Measurements from ENCODE around the gene RAB40C. TPM values are rescaled to one million over a fixed set of nuclear protein-coding genes. Genes with fewer than 3 reads are reported as not detected.

RAB40C gene
- total RNA-seq, 2 donors from 2014 or later: 11.1 to 13.5 TPM

DNA sequence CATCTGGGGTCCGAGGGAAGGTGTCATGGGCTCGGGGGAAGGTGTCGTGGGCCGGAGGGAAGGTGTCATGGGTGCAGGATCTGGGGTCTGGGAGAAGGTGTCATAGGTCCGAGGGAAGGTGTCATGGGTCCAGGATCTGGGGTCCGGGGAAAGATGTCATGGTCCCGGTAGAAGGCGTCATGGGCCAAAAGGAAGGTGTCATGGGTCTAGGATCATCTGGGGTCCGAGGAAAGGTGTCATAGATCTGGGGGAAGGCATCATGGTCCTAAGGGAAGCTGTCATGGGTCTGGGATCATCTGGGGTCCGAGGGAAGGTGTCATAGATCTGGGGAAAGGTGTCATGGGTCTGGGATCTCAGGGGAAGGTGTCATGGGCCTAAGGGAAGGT lies 942 bp downstream of the RAB40C start:
- H3K4me1 ChIP-seq: peaks cover 0 to 50% of the 10 kb centered on the region in 2 donors
- H3K4me3 ChIP-seq: peak overlapping the region; percentile 78 to 92
- H3K27ac ChIP-seq: peak overlapping the region in 1 of 2 donors; percentile 79
- TF ChIP-seq, protein P1, sequence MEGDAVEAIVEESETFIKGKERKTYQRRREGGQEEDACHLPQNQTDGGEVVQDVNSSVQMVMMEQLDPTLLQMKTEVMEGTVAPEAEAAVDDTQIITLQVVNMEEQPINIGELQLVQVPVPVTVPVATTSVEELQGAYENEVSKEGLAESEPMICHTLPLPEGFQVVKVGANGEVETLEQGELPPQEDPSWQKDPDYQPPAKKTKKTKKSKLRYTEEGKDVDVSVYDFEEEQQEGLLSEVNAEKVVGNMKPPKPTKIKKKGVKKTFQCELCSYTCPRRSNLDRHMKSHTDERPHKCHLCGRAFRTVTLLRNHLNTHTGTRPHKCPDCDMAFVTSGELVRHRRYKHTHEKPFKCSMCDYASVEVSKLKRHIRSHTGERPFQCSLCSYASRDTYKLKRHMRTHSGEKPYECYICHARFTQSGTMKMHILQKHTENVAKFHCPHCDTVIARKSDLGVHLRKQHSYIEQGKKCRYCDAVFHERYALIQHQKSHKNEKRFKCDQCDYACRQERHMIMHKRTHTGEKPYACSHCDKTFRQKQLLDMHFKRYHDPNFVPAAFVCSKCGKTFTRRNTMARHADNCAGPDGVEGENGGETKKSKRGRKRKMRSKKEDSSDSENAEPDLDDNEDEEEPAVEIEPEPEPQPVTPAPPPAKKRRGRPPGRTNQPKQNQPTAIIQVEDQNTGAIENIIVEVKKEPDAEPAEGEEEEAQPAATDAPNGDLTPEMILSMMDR (IDR thresholded peaks at IDR 0.05): no peak
- DNase-seq (ENCODE audit: low spot score): no peak
- no peaks in the 10 kb centered on the region for H3K36me3 ChIP-seq
- H3K9me3 ChIP-seq: no peaks in the 10 kb centered on the region
- H3K27me3 ChIP-seq: no peaks in the 10 kb centered on the region

DNA sequence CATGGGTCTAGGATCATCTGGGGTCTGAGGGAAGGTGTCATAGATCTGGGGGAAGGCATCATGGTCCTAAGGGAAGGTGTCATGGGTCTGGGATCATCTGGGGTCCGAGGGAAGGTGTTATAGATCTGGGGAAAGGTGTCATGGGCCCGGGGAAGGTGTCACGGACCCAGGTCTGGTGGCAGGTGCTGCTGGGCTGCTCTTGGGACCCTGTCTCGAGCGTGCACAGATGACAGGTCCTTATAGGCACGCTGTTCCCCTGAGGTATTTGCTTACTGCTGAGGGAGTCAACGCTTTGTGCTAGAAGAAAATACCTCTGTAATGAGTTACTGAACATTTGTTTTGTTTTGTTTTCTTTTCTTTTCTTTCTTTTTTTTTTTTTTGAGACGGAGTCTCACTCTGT lies 1.4 kb downstream of the RAB40C start:
- DNase-seq (ENCODE audit: low spot score): no peak
- peak overlapping the region; percentile 78 to 92 for H3K4me3 ChIP-seq

DNA sequence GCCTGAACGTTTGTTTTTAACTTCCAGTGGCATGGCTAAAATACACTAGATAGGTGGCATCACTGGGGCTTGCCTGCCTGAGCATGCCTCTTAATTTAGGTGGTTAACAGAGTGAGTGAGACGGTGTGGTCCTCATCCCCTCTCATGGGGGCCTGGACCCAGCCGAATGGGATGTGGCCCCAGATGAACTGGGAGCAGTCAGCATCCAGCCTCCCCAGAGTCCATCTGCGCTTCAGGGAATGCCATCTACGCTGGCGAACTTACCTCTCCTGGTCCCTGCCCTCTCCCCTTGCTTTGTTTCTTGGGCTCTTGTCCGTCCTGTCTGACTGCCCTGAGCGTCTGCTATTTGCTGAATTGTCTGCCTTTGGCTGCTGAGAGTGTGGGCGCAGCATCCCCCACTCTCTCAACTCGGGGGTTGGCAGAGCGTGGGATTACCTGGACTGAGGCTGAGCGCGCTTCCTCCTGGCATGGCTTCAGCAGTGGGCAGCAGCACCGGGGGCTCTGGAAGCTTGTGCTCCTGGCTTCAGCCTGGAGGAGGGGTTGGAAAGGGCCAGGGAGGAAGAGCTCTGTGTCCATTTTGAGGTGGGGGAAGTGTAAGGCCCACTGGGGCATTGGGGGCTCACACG lies 2.1 kb downstream of the RAB40C start:
- H3K36me3 ChIP-seq: no peaks in the 10 kb centered on the region
- H3K4me3 ChIP-seq: no peak overlapping the region
- no peaks in the 10 kb centered on the region for H3K9me3 ChIP-seq
- H3K27ac ChIP-seq: no peak overlapping the region
- no peaks in the 10 kb centered on the region for H3K27me3 ChIP-seq
- H3K4me1 ChIP-seq: peaks cover 0 to 40% of the 10 kb centered on the region in 2 donors
- no peak for DNase-seq (ENCODE audit: low spot score)
- TF ChIP-seq, protein P1 (IDR thresholded peaks at IDR 0.05): no peak

More for the DNA sequence above, 1.4 kb downstream of the RAB40C start:
- Histone ChIP-seq H3K27me3 (no peaks in the 10 kb centered on the region), H3K4me1 (peaks cover 0 to 48% of the 10 kb centered on the region in 2 donors), H3K27ac (no peak overlapping the region), H3K36me3 (no peaks in the 10 kb centered on the region), H3K9me3 (no peaks in the 10 kb centered on the region)
- TF ChIP-seq, protein P1 (IDR thresholded peaks at IDR 0.05): no peak

DNA sequence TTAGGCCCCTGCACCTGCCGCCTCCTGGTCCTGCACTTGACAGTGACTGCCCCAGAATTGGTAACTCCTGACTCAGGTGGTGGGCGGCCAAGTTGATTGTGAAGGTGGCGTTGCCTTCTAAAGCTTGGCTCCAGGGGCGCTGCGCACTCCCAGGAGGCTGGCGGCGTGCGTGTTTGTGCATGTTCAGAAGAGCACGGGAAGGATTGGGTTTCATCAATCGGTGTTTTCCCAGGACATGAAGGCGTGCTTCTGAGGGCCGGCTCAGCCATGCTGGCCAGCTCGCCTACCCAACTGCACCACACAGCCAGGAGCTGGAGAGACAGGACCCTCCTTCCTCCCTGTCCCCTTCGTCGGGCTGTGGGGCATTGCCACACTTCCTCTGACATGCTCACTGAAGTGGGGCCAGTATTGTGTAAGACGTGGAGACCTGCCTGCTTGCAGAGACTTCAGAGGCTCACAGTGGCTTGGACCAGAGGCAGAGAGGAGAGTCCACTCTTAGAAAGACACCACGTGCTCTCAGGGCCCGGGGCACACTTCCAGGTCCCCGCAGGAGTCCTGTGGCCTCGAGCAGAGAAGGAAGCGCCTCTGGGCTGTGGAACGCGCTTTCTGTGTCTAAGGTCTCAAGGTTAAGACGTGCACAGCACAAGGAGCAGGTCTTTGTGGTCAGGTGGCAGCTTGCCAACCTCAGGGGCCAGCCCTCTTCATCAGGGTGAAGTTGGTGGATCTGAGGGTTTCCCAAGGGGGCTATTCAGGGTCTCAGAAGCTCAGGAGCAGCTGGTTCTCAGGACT lies 2.8 kb downstream of the RAB40C start:
- TF ChIP-seq, protein P1 (IDR thresholded peaks at IDR 0.05): no peak
- Histone ChIP-seq H3K27ac (no peak overlapping the region), H3K4me3 (no peak overlapping the region), H3K36me3 (no peaks in the 10 kb centered on the region), H3K4me1 (peaks cover 0 to 33% of the 10 kb centered on the region in 2 donors), H3K9me3 (no peaks in the 10 kb centered on the region), H3K27me3 (no peaks in the 10 kb centered on the region)
- peak; percentile 73 for DNase-seq (ENCODE audit: low spot score)

DNA sequence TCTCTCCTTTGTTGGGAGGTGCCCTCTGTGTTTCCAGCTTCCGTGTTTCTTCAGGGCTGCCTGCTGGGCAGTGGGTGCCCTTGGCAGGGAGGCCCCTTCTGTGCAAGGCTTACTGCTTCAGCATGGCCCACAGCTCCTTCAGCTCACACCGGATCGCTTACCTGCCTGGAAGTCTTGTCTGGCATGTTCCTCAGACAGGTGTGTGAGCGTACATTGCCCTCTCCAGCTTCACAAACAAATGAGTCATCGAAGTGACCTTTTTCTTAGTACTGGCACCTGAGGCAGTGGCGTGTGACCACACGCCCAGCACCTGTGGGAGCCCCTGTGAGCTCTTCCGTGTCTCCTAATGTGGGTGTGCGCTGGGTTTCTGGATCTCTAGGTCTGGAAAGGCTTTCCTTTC lies 3.5 kb downstream of the RAB40C start:
- no peak overlapping the region for H3K27ac ChIP-seq
- no peak overlapping the region for H3K4me3 ChIP-seq
- H3K27me3 ChIP-seq: no peaks in the 10 kb centered on the region
- H3K4me1 ChIP-seq: peaks cover 0 to 26% of the 10 kb centered on the region in 2 donors
- H3K9me3 ChIP-seq: no peaks in the 10 kb centered on the region
- no peaks in the 10 kb centered on the region for H3K36me3 ChIP-seq
- TF ChIP-seq, protein P1 (IDR thresholded peaks at IDR 0.05): no peak
- no peak for DNase-seq (ENCODE audit: low spot score)
